Right atrium auricular region (tissue), 2 donors: ENCODE measurements around the gene MAGEA11. TPM values are rescaled to one million over a fixed set of nuclear protein-coding genes. Genes with fewer than 3 reads are reported as not detected.
"Not testable (repeated sequence)": the region's sequence is repeated elsewhere in the genome, so short reads cannot be mapped to it uniquely, and the experiment has no call there.

Experiments
- DNase-seq: peaks from one replicate; pipeline ENCODE4 v3.0.0-alpha.2; 2019; ENCODE audit warnings: low spot score
- H3K27ac ChIP-seq, 2 donors: fragments of 200-600 bp; sonication (generic); 1 replicate in 1 of 2; 2 replicates in 1 of 2; pipeline ENCODE4 v1.5.1; 2016 to 2019
- H3K27me3 ChIP-seq, 2 donors: fragments of 200-600 bp; sonication (generic); one replicate each; pipeline versions ENCODE4 v1.5.1 to v1.6.0; 2017 to 2019
- H3K36me3 ChIP-seq: fragments of 200-600 bp; sonication (generic); one replicate; pipeline ENCODE4 v1.5.1; 2016
- H3K4me1 ChIP-seq, 2 donors: fragments of 200-600 bp; sonication (generic); one replicate each; pipeline versions ENCODE4 v1.5.1 to v1.6.0; 2017 to 2019
- H3K4me3 ChIP-seq, 2 donors: fragments of 200-600 bp; sonication (generic); 1 replicate in 1 of 2; 2 replicates in 1 of 2; pipeline ENCODE4 v1.5.1; 2017 to 2019; ENCODE audit warnings: mild to moderate bottlenecking in 1 of 2, moderate library complexity in 1 of 2
- H3K9me3 ChIP-seq, 2 donors: fragments of 200-600 bp; sonication (generic); one replicate each; pipeline ENCODE4 v1.5.1; 2019
- CTCF ChIP-seq, 2 donors: fragments of 200-600 bp; sonication (generic); IDR thresholded peaks; one replicate each; pipeline ENCODE4 v1.5.1; 2019; ENCODE audit warnings: antibody characterized with exemption in 2 of 2
- total RNA-seq, 2 donors: library from RNA; depleted of rRNA; stranded (reverse); fragments of >200 nt; gene quantifications; one replicate each; pipeline ENCODE4 v1.1.0, GENCODE V29; 2016

Gene MAGEA11, protein sequence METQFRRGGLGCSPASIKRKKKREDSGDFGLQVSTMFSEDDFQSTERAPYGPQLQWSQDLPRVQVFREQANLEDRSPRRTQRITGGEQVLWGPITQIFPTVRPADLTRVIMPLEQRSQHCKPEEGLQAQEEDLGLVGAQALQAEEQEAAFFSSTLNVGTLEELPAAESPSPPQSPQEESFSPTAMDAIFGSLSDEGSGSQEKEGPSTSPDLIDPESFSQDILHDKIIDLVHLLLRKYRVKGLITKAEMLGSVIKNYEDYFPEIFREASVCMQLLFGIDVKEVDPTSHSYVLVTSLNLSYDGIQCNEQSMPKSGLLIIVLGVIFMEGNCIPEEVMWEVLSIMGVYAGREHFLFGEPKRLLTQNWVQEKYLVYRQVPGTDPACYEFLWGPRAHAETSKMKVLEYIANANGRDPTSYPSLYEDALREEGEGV
- total RNA-seq, result not detected

DNA sequence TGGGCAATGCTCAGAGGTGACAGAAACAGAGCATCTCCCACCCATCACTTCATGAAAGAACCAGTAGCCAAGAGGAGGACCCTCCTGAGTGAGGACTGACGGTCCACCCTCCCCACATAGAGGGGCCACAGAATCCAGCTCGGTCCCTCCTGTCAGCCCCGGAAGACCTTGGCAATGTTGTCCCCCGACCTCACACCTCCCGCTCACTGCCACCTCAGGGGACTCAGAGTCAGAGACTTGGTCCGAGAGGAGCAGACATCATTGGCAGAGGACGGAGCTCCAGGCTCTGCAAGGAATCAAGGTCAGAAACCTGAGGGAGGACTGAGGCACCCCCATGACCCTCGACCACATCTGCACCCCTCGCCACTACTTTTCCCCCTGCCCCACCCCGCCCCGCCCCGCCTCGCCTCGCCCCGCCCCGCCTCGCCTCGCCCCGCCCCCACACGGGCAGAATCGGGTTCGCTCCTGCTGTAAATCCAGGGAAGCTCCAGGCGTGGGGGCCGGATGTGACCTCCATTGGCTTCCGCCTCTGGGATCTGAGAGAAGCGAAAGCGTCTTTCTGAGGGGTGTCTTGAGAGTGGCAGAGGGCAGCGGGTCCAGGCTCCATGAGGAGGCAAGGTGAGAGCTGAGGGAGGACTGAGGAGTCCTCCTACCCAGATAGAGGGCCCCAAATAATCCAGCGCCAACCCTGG, at the start of gene MAGEA11:
MAGEA11 (plus strand) TSS at position 516 of the 692 bp plus-strand sequence. CDS start 1,100 bp downstream, outside the sequence.
- H3K36me3 ChIP-seq, result no peaks in the 10 kb centered on the region
- no peak within 1 kb of the TSS for H3K4me3 ChIP-seq
- no peaks in the 10 kb centered on the region for H3K4me1 ChIP-seq
- no peak within 1 kb of the TSS for H3K27ac ChIP-seq
- no peaks in the 10 kb centered on the region for H3K9me3 ChIP-seq
- no peaks in the 10 kb centered on the region for H3K27me3 ChIP-seq
- no peak for DNase-seq
- TF ChIP-seq CTCF (IDR thresholded peaks at IDR 0.05), result no peak

DNA sequence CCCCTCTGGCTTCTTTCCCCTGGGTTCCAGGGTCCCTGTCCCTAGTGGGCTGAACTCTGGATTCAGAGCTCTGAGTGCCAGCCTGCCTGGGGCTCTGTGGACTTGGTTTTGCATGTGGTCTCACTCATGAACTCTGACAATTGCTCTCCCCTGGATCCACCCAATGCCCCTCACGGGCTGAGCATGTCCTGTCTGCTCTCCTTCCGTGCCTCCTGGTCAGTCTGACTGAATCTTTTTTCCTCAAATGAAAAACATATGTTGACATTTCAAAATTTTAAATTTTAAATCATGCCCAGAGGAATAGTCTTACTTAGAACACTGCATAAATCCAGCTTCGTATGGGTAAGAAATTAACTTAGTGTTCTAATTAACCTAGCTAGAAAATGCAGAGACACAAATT, 36.8 kb upstream of the MAGEA11 start:
- H3K27ac ChIP-seq, DNase-seq, H3K4me1 ChIP-seq, H3K4me3 ChIP-seq, H3K36me3 ChIP-seq, H3K9me3 ChIP-seq, H3K27me3 ChIP-seq: not testable (repeated sequence)

DNA sequence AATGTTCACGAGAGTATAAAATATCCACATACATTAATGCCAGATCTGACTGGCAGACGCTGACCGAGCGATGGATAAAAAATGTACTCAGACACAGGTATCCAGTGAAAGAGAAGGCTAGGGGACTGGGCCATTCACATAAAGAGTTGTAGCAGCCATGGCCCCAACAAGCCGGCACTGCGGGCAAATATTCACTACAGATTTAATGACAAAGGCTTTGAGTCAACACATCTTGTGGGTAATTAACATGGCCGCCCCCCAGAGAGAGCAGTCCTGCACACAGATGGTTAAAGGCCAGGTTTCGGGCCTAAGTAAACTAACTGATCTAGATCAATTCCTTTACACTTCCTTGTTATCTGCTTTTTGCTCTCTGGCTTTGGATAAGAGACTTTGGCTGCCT, 36.3 kb upstream of the MAGEA11 start:
- H3K27me3 ChIP-seq, H3K36me3 ChIP-seq, H3K4me3 ChIP-seq, H3K9me3 ChIP-seq, H3K4me1 ChIP-seq, DNase-seq, H3K27ac ChIP-seq: not testable (repeated sequence)

DNA sequence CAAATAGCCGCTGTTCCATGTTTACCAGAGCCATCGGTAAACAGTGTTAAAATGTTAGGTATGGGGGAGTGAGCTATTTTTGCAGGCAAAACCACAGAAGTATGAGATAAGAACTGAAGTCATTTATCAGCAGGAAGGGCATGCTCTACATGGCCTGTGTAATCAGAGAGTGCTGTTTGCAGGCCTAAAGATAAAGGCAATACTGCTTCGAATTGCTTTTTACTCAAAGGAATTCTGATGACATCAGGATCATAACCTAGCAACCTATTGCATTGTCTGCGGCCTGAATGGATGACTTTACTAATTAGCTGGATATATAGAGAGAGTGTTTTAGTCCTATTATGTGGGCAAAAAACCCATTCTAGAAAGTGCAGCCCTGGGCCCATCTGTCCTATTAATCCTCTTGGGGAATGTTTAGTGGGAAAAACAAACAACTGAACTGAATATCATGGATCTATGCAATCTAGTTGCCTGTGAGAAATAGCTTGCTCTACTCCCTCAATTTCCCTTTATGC, 32.6 kb upstream of the MAGEA11 start:
- not testable (repeated sequence) for H3K4me3 ChIP-seq, H3K9me3 ChIP-seq, H3K27ac ChIP-seq, DNase-seq, H3K36me3 ChIP-seq, H3K27me3 ChIP-seq, H3K4me1 ChIP-seq

DNA sequence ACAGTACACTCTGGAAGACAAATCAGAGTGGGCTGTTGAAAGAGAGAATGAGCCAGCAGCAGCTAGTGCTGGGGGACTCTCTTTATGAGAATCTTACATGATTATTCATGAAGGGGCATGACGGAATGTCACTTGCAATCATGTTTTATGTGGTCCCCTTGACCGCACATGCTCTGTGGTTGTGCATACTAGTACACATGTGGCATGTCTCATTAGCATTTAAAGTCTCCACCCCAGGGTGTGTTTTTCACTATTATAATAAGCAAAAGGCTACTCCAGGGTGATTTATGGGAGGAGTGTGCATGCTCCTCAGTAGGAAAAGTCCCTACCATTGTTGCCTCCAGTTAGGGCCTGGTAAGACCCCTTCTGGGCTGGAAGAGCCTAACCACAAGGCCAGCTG, 30.7 kb upstream of the MAGEA11 start:
- H3K27me3 ChIP-seq, result no peaks in the 10 kb centered on the region
- H3K27ac ChIP-seq, result no peak overlapping the region
- no peak for TF ChIP-seq CTCF (IDR thresholded peaks at IDR 0.05)
- H3K4me1 ChIP-seq, result no peaks in the 10 kb centered on the region
- H3K9me3 ChIP-seq, result no peaks in the 10 kb centered on the region
- H3K4me3 ChIP-seq, result no peak overlapping the region
- H3K36me3 ChIP-seq, result no peaks in the 10 kb centered on the region
- no peak for DNase-seq

GRCh38 chrX:149682031-149682430, 29.8 kb upstream of the MAGEA11 start:
- Histone ChIP-seq H3K9me3 (no peaks in the 10 kb centered on the region), H3K36me3 (no peaks in the 10 kb centered on the region), H3K27ac (no peak overlapping the region), H3K27me3 (no peaks in the 10 kb centered on the region), H3K4me1 (no peaks in the 10 kb centered on the region), H3K4me3 (no peak overlapping the region)
- no peak for DNase-seq
- no peak for TF ChIP-seq CTCF (IDR thresholded peaks at IDR 0.05)
